SJSA1 (cell line): ENCODE data around the gene SETD9. TPM values are rescaled to one million over a fixed set of nuclear protein-coding genes. Genes with fewer than 3 reads are reported as not detected.

ENCODE experiments used
- DNase-seq, 2 experiments: peaks; one replicate each; pipeline ENCODE4 v3.0.0-alpha.2; 2015 to 2020; ENCODE audit warnings: low spot score in 2 of 2, low read depth in 1 of 2
- H3K27ac ChIP-seq: fragments of 250-450 bp; sonication (Bioruptor Pico); 2 replicates; pipeline ENCODE4 v1.5.1; 2020; ENCODE audit warnings: mild to moderate bottlenecking, moderate library complexity
- H3K27me3 ChIP-seq: fragments of 250-450 bp; sonication (Bioruptor Pico); replicated peaks from 2 replicates; pipeline ENCODE4 v1.5.1; 2020; ENCODE audit warnings: mild to moderate bottlenecking, moderate library complexity
- H3K36me3 ChIP-seq: fragments of 250-450 bp; sonication (Bioruptor Pico); 2 replicates; pipeline ENCODE4 v1.5.1; 2020; ENCODE audit warnings: mild to moderate bottlenecking
- H3K4me1 ChIP-seq: fragments of 250-450 bp; sonication (Bioruptor Pico); replicated peaks from 2 replicates; pipeline ENCODE4 v1.6.1; 2021; ENCODE audit warnings: mild to moderate bottlenecking
- H3K4me3 ChIP-seq: fragments of 250-450 bp; sonication (Bioruptor Pico); 2 replicates; pipeline ENCODE4 v1.5.1; 2020; ENCODE audit warnings: mild to moderate bottlenecking
- H3K9me3 ChIP-seq: fragments of 250-450 bp; sonication (Bioruptor Pico); replicated peaks from 2 replicates; pipeline ENCODE4 v1.5.1; 2020; ENCODE audit warnings: mild to moderate bottlenecking
- total RNA-seq: library from RNA; depleted of rRNA; stranded (reverse); fragments of >200 nt; shearing (Covaris generic); gene quantifications from 2 replicates; pipeline ENCODE4 v1.2.3, GENCODE V29; 2014

Gene SETD9
- total RNA-seq, 1 experiment from 2014 or later: 17.8 TPM

DNA sequence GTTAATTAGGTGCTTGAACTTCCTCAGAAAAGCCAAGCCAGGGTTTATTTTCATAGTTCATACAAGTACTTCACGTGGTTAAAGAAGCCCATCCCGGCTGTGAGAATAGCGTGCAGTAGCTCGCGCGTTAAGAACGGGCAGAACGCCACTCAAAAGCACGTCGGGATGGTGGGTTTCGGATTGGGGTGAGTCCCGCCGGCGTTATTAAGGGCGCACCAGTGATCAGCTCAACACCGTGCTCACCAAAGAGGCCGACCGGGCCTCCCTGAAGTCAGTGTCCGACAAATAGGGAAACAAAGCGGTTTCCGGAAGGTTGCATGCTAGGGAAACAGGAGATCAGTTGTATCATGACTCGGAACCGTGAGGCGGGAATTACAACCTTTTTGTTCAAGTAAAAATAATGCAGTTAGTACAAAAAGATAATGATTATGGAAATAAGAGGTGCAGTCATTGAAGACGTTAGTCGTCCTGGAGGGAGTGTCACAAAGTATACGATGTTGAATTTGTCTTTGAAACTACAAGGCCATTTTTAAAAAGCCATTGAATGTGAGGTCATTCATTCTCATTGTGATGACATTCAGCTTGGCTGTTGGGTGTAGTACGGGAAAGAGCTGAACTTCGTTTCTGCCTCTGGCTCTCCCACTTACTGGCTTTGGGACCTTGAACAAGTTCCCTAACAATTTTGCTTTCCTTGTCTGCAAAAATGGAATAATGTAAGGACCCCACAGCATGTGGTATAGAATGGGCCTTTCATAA, 992 bp downstream of the SETD9 start:
- Histone ChIP-seq H3K9me3 (no peaks in the 10 kb centered on the region), H3K36me3 (no peaks in the 10 kb centered on the region), H3K27ac (peak overlapping the region; percentile 83), H3K27me3 (no peaks in the 10 kb centered on the region), H3K4me3 (peak overlapping the region; percentile 75), H3K4me1 (peaks cover 12% of the 10 kb centered on the region)
- peak in 1 of 2 experiments; percentile 63 for DNase-seq

DNA sequence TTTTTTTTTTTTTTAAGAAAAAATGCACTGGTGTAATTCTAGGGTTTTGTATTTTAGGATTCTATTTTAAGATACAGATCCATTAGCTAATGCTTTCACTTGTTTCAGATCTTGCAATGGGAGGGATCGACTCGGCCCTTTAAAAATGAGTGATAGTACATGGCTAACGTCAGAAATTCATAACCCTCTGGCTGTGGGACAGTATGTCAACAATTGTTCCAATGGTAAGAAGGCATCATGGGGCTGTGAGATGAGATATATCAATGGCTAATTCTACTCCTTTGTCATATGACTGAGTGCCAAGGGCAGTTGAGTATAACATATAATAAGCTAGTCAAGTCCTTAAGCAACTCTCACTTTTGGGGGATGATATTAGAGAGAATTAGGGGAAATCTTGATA, 4.4 kb downstream of the SETD9 start:
- Histone ChIP-seq H3K4me1 (peaks cover 7% of the 10 kb centered on the region), H3K36me3 (peaks cover 5% of the 10 kb centered on the region; the same call in 1 of the 2 replicates), H3K4me3 (no peak overlapping the region), H3K9me3 (no peaks in the 10 kb centered on the region), H3K27ac (no peak overlapping the region), H3K27me3 (no peaks in the 10 kb centered on the region)
- DNase-seq: no peak

DNA sequence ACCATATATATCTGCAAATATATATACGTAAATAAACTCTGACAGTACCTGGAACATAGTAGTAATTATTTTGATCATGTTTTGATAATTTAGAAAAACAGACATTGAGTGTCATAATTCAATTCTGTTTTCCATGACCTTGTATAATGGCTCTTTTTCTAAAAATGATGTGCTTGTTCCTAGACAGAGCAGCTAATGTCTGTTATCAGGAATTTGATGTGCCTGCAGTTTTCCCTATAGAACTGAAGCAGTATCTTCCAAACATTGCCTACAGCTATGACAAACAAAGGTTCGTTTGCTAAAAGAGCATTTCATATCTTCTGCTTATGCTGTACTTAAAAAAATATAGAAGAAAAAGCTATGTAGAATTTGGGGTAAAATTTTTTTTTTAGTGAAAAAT, 5.3 kb downstream of the SETD9 start:
- no peak overlapping the region for H3K27ac ChIP-seq
- H3K27me3 ChIP-seq: no peaks in the 10 kb centered on the region
- H3K9me3 ChIP-seq: no peaks in the 10 kb centered on the region
- no peak overlapping the region for H3K4me3 ChIP-seq
- no peak for DNase-seq
- H3K36me3 ChIP-seq: peaks cover 5% of the 10 kb centered on the region; the same call in 1 of the 2 replicates
- H3K4me1 ChIP-seq: peaks cover 6% of the 10 kb centered on the region; the same call in 1 of the 2 replicates

DNA sequence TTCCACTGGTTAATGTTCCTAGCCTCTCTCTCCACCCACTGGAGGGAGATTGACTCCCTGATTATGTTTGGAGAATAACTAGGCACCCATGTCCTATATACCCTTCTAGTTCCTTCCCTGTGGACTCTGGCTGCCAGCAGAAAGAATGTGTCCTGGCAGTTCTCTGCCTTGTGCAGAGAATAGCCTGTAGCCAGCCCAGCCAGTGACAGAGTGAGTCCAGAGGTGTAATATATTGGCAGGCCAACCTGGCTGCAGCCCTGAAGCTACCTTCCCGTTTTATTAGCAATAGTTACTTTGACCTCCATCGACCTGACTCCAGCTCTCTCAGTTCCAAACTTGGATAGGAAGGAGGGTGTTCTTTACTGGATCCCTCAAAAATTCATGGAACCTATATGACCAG, 8.1 kb downstream of the SETD9 start:
- H3K36me3 ChIP-seq: peaks cover 15% of the 10 kb centered on the region
- H3K4me3 ChIP-seq: no peak overlapping the region
- H3K4me1 ChIP-seq: no peaks in the 10 kb centered on the region
- no peaks in the 10 kb centered on the region for H3K27me3 ChIP-seq
- H3K27ac ChIP-seq: no peak overlapping the region
- DNase-seq: no peak
- no peaks in the 10 kb centered on the region for H3K9me3 ChIP-seq

DNA sequence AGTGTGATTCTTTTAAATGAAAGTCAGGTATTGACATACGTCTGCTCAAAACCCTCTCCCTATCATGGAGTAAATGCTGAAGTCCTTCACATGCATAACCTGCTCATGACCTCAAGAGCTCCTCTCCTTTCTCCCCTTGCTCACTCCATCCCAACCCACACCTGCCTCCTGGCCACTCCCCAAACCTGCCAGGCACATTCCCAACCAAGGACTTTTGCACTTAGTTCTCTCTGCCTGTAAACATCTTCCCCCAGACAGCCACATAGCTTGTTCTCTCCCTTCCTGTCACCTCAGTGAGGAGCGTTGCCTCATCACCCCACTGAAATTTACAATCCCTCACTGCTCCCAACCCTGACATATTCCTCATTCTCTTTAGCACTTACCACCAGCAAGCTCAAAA, 8.7 kb downstream of the SETD9 start:
- H3K27ac ChIP-seq: no peak overlapping the region
- H3K27me3 ChIP-seq: no peaks in the 10 kb centered on the region
- no peak overlapping the region for H3K4me3 ChIP-seq
- peaks cover 21% of the 10 kb centered on the region for H3K36me3 ChIP-seq
- no peaks in the 10 kb centered on the region for H3K4me1 ChIP-seq
- no peaks in the 10 kb centered on the region for H3K9me3 ChIP-seq
- DNase-seq: no peak

DNA sequence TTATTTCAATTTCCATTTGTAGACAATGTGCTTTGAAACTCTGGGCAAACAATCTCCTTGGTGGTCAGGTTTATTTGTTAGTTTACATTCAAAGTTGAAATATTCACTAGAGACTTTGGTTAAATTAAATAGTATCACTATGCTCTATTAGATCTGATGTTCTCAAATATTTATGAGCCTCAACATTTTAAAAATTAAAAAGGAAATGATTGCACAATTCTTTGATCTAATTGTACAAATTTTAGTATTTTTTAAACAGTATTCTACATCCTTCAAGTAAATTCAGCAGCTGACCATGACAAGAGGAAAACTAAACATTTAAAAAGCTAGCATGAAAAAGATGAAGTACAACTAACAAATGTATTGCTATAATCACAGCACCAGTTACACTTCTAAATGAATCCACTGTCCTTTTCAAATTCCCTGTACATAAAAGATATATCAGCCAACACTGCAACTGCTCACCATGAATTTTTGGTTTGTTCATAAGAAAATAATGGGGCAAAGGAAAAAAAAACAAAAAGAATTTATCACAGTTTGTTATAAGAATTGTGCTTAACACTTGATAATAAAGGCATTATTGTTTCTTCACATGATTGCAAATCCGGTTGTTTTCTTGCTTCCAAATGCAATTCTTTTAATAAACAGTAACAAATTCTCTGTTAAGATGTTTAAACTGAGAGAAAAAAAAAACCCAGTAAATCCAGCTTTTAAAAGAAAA, 10.7 kb downstream of the SETD9 start:
- DNase-seq: no peak
- no peaks in the 10 kb centered on the region for H3K9me3 ChIP-seq
- H3K27ac ChIP-seq: no peak overlapping the region
- H3K36me3 ChIP-seq: peaks cover 41% of the 10 kb centered on the region
- H3K4me1 ChIP-seq: no peaks in the 10 kb centered on the region
- H3K4me3 ChIP-seq: no peak overlapping the region
- no peaks in the 10 kb centered on the region for H3K27me3 ChIP-seq

DNA sequence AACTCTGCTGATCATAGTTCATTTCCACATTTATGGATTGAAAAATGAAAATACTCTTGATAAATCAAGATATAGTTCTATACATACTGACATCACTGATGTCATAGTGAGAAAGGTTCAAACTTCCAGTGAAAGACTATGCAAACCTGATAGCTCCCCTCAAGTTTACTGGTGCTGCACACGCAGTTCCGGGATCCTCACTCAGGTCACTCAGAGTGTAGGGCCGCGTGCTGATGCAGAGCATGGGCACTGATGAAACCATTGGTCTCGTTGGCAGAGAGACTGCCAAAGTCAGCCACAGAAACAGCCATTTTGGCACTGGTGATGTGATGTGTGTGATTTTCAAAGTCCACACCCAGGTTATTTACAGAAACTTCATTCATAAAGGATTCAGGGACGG, 13.5 kb downstream of the SETD9 start:
- Histone ChIP-seq H3K27me3 (no peaks in the 10 kb centered on the region), H3K36me3 (peaks cover 67% of the 10 kb centered on the region)

DNA sequence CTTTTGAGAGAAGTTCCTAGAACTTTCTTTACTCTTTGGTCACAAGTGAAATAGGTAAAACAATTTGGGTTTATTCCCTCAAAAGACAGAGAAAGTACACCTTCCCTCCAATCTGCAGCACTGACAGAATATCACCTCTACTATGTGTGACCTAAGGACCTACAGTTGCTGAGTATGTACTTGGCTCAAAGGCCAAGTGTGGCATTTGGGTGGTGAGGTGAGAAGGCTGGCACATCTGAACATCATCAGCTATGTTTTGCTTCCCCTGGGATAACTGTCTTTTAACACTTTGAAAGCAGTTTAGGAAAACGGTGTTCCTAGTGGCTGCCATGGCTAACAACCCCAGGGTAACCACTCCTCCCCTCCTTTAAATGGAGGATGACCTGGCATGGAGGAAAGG, 24.9 kb downstream of the SETD9 start:
- Histone ChIP-seq H3K9me3 (no peaks in the 10 kb centered on the region), H3K4me3 (no peak overlapping the region), H3K36me3 (peaks cover 84% of the 10 kb centered on the region), H3K27me3 (no peaks in the 10 kb centered on the region), H3K27ac (no peak overlapping the region), H3K4me1 (no peaks in the 10 kb centered on the region)
- DNase-seq: no peak

More for the DNA sequence above, 13.5 kb downstream of the SETD9 start:
- H3K27ac ChIP-seq: no peak overlapping the region
- no peak for DNase-seq
- no peaks in the 10 kb centered on the region for H3K9me3 ChIP-seq
- no peaks in the 10 kb centered on the region for H3K4me1 ChIP-seq
- no peak overlapping the region for H3K4me3 ChIP-seq

DNA sequence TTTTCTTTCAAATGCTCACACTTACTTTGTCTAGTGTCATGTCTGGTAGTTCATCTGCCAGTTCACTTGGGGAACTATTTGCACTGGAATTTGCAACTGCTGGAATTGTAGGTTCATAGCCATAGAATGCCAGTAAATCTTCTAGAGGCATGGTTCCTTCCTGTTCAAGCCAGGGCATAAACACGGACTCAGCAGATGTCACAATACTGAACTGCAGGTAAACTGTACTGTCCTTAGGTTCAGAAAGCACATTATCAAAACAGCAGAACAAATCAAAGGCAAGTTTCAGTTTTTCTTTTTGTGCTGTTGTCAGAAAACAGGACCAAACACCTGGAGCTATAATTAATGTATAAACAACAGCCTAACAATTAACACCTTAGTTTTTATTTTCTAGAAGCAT, 29.5 kb downstream of the SETD9 start:
- H3K27ac ChIP-seq: no peak overlapping the region
- H3K4me3 ChIP-seq: no peak overlapping the region
- no peak for DNase-seq
- no peaks in the 10 kb centered on the region for H3K9me3 ChIP-seq
- no peaks in the 10 kb centered on the region for H3K4me1 ChIP-seq
- H3K27me3 ChIP-seq: no peaks in the 10 kb centered on the region
- H3K36me3 ChIP-seq: peaks cover 92% of the 10 kb centered on the region

DNA sequence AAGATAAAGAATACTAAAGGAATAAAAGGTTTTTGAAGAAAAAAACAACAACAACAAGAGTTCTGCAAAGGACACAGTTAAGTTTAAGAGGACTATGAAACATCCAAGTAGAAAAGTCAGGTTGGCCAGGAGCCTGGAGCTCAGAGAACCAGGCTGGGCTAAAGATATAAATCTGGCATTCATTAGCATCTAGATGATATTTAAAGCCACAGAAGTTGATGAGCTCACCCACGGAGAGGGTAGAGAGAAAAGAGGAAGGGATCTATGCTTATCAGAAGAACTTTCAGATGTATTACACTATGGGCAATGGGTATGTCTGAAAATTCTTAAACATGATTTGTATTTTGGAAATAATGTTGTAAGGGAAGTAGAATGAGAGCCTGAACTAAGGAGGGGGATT, 32.6 kb downstream of the SETD9 start:
- H3K4me3 ChIP-seq: no peak overlapping the region
- no peaks in the 10 kb centered on the region for H3K9me3 ChIP-seq
- no peak for DNase-seq
- H3K4me1 ChIP-seq: no peaks in the 10 kb centered on the region
- peaks cover 91% of the 10 kb centered on the region for H3K36me3 ChIP-seq
- no peak overlapping the region for H3K27ac ChIP-seq
- H3K27me3 ChIP-seq: no peaks in the 10 kb centered on the region

DNA sequence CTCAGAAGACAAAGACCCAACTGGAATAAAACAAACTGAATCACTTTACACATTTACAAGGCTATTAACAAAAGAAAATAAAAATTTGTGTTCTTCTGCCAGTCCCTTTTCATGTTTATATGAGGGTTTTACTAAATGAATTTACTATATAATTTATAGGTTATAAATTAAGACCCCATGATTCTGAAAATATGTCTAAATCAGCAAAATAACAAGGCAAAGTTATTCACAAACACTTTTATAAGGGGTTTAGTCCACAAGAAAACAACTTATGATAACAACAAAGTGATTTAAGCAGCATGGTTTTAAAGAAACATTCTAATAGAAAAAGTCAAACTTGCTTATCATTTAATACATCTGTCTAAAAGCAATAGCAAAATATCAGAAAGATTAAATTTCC, 37.7 kb downstream of the SETD9 start:
- Histone ChIP-seq H3K9me3 (no peaks in the 10 kb centered on the region), H3K27ac (no peak overlapping the region), H3K4me1 (peaks cover 10% of the 10 kb centered on the region; the same call in 1 of the 2 replicates), H3K4me3 (no peak overlapping the region), H3K36me3 (peaks cover 81% of the 10 kb centered on the region), H3K27me3 (no peaks in the 10 kb centered on the region)
- DNase-seq: no peak

DNA sequence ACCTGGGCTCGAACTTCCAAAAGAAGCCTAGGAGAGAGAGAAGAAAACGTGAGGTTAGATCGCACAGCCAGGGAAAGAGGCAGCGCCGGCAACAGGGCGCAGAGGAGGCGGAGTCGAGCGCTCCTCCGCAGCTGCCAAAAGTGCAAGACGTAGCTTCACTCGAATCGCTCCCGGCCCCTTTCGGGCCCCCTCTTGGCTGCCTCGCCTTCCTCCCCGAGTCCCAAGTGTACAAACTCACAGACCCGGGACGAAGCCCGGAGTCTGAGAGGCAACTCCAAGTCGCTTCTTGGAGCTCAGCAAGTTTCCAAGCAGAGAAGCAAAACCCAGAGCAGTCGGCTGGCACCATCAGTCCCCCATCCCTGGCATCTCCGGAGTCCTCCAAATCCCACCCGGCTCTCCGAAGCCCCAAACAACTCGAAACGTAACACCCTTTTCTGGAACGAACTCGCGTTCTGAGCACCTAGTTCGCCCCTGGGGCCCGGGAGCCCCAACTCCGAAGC, 41.3 kb downstream of the SETD9 start:
- peaks cover 13% of the 10 kb centered on the region for H3K27me3 ChIP-seq
- H3K27ac ChIP-seq: no peak overlapping the region
- peaks cover 18% of the 10 kb centered on the region for H3K4me1 ChIP-seq
- peaks cover 50% of the 10 kb centered on the region for H3K36me3 ChIP-seq
- peak; percentile 59 for DNase-seq
- H3K4me3 ChIP-seq: peak overlapping the region; percentile 98
- no peaks in the 10 kb centered on the region; the same call in 1 of the 2 replicates for H3K9me3 ChIP-seq

DNA sequence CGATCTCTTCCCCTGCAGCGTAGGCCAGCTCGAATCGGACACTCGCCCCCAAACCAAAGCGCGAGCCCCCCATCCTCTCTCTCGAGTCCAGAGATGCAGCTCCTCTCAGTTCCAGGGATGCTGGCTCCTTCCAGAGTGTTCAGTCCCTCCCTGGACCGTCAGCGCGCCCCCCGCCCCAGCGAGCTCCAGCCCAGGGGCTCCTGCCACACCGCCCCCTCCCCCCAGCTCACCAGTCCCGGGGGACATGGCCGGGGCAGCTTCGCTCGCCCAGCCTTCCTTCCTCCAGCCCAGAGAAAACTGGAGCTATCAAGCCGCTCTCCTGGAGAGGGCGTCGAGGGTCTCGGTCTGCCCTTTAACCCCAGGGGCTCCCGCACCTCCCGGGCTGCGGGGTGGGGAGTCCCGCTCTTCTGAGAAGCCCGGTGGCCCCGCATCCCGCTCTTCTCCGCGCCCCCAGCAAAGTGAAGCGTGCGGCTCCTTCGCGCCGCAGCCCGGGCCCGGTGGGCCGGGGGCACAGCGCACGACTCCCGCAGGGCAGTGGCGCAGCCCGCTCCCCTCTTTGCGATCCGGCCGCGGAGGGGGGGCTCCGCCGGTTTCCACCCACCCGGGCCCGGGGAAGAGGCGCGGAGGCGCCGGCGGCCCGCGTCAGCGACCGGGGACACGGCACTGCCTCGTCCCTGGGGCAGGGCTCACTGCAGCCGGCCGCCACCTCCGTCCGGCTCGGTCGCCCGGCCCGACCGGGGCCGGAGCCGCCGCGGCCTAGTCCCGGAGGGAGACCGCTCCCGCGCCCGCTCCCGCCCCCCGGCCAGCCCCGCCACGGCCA, 41.9 kb downstream of the SETD9 start:
- peak; percentile 44 to 45 for DNase-seq
- no peaks in the 10 kb centered on the region; the same call in 1 of the 2 replicates for H3K9me3 ChIP-seq
- peaks cover 44% of the 10 kb centered on the region for H3K36me3 ChIP-seq
- peak overlapping the region; percentile 98 for H3K4me3 ChIP-seq
- peak overlapping the region; percentile 83 for H3K27ac ChIP-seq
- peaks cover 17% of the 10 kb centered on the region for H3K27me3 ChIP-seq
- H3K4me1 ChIP-seq: peaks cover 18% of the 10 kb centered on the region
